ENCODE data around the gene MT1X.

Gene MT1X

GRCh38 chr16:56679818-56680217 is 2.5 kb upstream of the MT1X start:
- no peak for DNase-seq

GRCh38 chr16:56682703-56683397 is 580 bp downstream of the MT1X start:
- no peak for DNase-seq

GRCh38 chr16:56683424-56684172 is 1.3 kb downstream of the MT1X start:
- DNase-seq: no peak

- no peak for DNase-seq
These were observed 2.1 kb downstream of the MT1X start for GRCh38 chr16:56684256-56684925.

GRCh38 chr16:56684926-56685590 is 2.8 kb downstream of the MT1X start:
- no peak for DNase-seq

GRCh38 chr16:56686758-56687157 is 4.5 kb downstream of the MT1X start:
- DNase-seq: no peak

GRCh38 chr16:56688762-56689161 is 6.5 kb downstream of the MT1X start:
- DNase-seq: no peak

GRCh38 chr16:56689171-56689570 is 6.9 kb downstream of the MT1X start:
- DNase-seq: no peak

- DNase-seq: no peak
These were observed 8.3 kb downstream of the MT1X start for GRCh38 chr16:56690420-56691122.

- no peak for DNase-seq
These were observed 9.6 kb downstream of the MT1X start for GRCh38 chr16:56691885-56692284.

- DNase-seq: no peak
These were observed 13.0 kb downstream of the MT1X start for GRCh38 chr16:56695246-56695645.

- DNase-seq: no peak
These were observed 15.3 kb downstream of the MT1X start for GRCh38 chr16:56697456-56698155.

GRCh38 chr16:56700195-56700594 is 17.9 kb downstream of the MT1X start:
- DNase-seq: no peak

- DNase-seq: no peak
These were observed 18.4 kb downstream of the MT1X start for GRCh38 chr16:56700631-56701030.

- DNase-seq: no peak
These were observed 19.3 kb downstream of the MT1X start for GRCh38 chr16:56701534-56701933.

GRCh38 chr16:56702836-56703235 is 20.6 kb downstream of the MT1X start:
- no peak for DNase-seq

- no peak for DNase-seq
These were observed 26.5 kb downstream of the MT1X start for GRCh38 chr16:56708525-56709442.

GRCh38 chr16:56709443-56710040 is 27.3 kb downstream of the MT1X start:
- no peak for DNase-seq

GRCh38 chr16:56710181-56710737 is 28.0 kb downstream of the MT1X start:
- DNase-seq: no peak

GRCh38 chr16:56711862-56712261 is 29.6 kb downstream of the MT1X start:
- no peak for DNase-seq

Measured in fibroblast of skin of abdomen (primary cell).